Stimulated activated naive CD8-positive, alpha-beta T cell treated with anti-CD3 and anti-CD28 coated beads, Interleukin-15, Interleukin-2, amounts not matched to agents 100 ng/mL and 50 ng/mL, for 24 hours (primary cell): ENCODE data around the gene SIAH1.
"Not testable (repeated sequence)": the region's sequence is repeated elsewhere in the genome, so short reads cannot be mapped to it uniquely, and the experiment has no call there.

ENCODE experiments used
- H3K27ac Mint-ChIP-seq: one replicate; pipeline ENCODE4 v1.8.0; 2021; ENCODE audit warnings: mild to moderate bottlenecking, mixed read lengths
- H3K27me3 Mint-ChIP-seq: one replicate; pipeline ENCODE4 v1.8.0; 2021; ENCODE audit warnings: mixed read lengths
- H3K36me3 Mint-ChIP-seq: one replicate; pipeline ENCODE4 v1.8.0; 2021; ENCODE audit warnings: low read depth, mixed read lengths
- H3K4me1 Mint-ChIP-seq: one replicate; pipeline ENCODE4 v1.8.0; 2021; ENCODE audit warnings: low read depth, mixed read lengths
- H3K4me3 Mint-ChIP-seq: one replicate; pipeline ENCODE4 v1.8.0; 2021; ENCODE audit warnings: mild to moderate bottlenecking, mixed read lengths
- H3K9me3 Mint-ChIP-seq: one replicate; pipeline ENCODE4 v1.8.0; 2021; ENCODE audit warnings: mixed read lengths

SIAH1 gene

DNA sequence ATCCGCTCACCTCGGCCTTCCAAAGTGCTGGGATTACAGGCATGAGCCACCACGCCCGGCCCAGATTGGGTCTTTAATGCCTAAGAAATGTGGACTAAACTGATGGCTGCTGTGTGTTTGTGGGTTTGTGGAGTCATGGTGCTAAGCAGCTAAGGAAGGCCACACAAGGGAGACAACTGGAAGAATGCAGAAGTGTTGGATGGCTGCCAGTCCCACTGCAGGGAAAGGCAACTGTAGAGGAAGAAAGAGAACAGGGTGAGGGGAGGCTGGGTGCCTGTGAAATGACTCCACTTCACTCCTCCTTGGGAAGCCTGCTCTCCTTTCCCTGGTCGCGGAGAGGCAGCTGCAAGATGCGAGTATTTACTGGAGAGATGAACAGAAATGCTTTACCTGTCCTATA, 23.5 kb upstream of the SIAH1 start:
- H3K36me3 Mint-ChIP-seq, result no peaks in the 10 kb centered on the region
- H3K4me1 Mint-ChIP-seq, result peaks cover 6% of the 10 kb centered on the region
- H3K4me3 Mint-ChIP-seq, result no peak overlapping the region

DNA sequence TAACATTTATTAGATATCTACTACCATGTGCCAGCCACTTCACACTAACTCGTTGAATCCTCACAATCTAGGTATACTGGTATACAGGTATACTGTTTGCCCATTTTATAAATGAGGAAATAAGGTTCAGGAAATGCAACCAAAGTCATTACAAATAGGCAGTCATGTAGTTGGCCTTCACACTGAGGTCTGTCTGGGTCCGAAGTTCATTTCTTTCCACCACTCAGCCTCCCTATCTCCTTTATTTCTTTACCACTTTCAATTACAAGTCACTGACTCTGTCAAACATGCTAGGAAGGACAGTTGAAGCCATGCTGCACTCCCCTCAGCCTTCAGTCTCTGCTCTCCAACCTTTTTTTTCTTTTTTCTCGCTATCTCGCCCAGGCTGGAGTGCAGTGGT, 20.7 kb upstream of the SIAH1 start:
- no peaks in the 10 kb centered on the region for H3K4me1 Mint-ChIP-seq
- H3K36me3 Mint-ChIP-seq, result no peaks in the 10 kb centered on the region
- no peaks in the 10 kb centered on the region for H3K9me3 Mint-ChIP-seq
- no peak overlapping the region for H3K27ac Mint-ChIP-seq
- H3K27me3 Mint-ChIP-seq, result no peaks in the 10 kb centered on the region
- no peak overlapping the region for H3K4me3 Mint-ChIP-seq

More for the DNA sequence above, 23.5 kb upstream of the SIAH1 start:
- Mint-ChIP-seq H3K27ac (no peak overlapping the region), H3K9me3 (no peaks in the 10 kb centered on the region), H3K27me3 (no peaks in the 10 kb centered on the region)

GRCh38 chr16:48405153-48405552, 19.9 kb upstream of the SIAH1 start:
- H3K27me3 Mint-ChIP-seq, result no peaks in the 10 kb centered on the region
- no peaks in the 10 kb centered on the region for H3K9me3 Mint-ChIP-seq
- no peak overlapping the region for H3K27ac Mint-ChIP-seq
- no peaks in the 10 kb centered on the region for H3K4me1 Mint-ChIP-seq
- no peaks in the 10 kb centered on the region for H3K36me3 Mint-ChIP-seq
- H3K4me3 Mint-ChIP-seq, result no peak overlapping the region

GRCh38 chr16:48402547-48402946, 17.3 kb upstream of the SIAH1 start:
- H3K9me3 Mint-ChIP-seq, H3K4me1 Mint-ChIP-seq, H3K27ac Mint-ChIP-seq, H3K27me3 Mint-ChIP-seq, H3K4me3 Mint-ChIP-seq, H3K36me3 Mint-ChIP-seq: not testable (repeated sequence)

GRCh38 chr16:48395375-48395774, 10.2 kb upstream of the SIAH1 start:
- no peaks in the 10 kb centered on the region for H3K9me3 Mint-ChIP-seq
- no peak overlapping the region for H3K27ac Mint-ChIP-seq
- no peaks in the 10 kb centered on the region for H3K4me1 Mint-ChIP-seq
- H3K27me3 Mint-ChIP-seq, result no peaks in the 10 kb centered on the region
- no peaks in the 10 kb centered on the region for H3K36me3 Mint-ChIP-seq
- no peak overlapping the region for H3K4me3 Mint-ChIP-seq

GRCh38 chr16:48394355-48394703, 9.1 kb upstream of the SIAH1 start:
- H3K9me3 Mint-ChIP-seq, result no peaks in the 10 kb centered on the region
- no peaks in the 10 kb centered on the region for H3K4me1 Mint-ChIP-seq
- no peaks in the 10 kb centered on the region for H3K27me3 Mint-ChIP-seq
- no peak overlapping the region for H3K4me3 Mint-ChIP-seq
- no peaks in the 10 kb centered on the region for H3K36me3 Mint-ChIP-seq
- H3K27ac Mint-ChIP-seq, result peak overlapping the region; percentile 7

DNA sequence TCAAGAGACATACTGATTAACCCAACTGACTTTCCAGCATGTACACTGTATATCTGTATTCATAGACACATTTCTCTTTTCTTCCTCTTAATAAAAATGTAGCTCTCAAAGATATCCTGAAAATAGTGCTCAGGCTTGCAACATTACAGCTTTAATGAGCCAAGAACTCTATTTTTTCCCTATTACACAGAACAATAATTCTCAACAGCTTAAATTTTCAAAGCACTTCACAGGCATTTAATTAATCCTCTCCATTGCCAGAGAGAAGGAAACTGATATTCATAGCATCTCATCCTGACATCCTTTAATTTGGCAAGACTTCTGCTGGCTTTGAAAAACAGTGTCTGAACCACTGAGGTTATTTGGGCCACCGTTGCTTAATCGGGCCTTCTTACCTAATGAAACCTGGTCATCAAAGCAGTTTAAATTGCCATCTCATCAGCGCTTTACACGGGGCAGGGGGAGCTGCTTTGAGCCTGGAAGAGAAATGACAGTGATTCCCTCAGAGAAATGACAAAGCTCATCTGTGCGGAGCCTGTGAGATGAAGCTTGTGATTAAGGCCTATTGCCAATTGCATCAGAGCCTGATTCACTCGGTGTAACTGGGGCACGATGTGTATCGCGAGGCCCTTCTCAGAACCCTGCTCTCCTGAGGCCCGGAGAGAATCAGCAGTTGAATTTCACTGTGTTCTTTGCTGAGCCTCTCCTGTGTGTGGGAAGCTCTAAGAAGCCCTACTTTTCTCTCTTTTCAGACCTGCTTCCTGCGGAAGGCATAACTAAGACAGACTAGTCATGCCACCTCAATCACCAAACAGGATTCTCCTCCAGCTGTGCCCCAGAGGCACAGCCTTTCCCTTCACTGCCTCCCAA, 8.5 kb upstream of the SIAH1 start:
- Mint-ChIP-seq H3K9me3 (no peaks in the 10 kb centered on the region), H3K4me1 (no peaks in the 10 kb centered on the region), H3K27ac (no peak overlapping the region), H3K27me3 (no peaks in the 10 kb centered on the region), H3K36me3 (no peaks in the 10 kb centered on the region), H3K4me3 (no peak overlapping the region)

- H3K4me3 Mint-ChIP-seq, result no peak overlapping the region
- H3K27ac Mint-ChIP-seq, result no peak overlapping the region
- no peaks in the 10 kb centered on the region for H3K4me1 Mint-ChIP-seq
- H3K9me3 Mint-ChIP-seq, result no peaks in the 10 kb centered on the region
- H3K36me3 Mint-ChIP-seq, result no peaks in the 10 kb centered on the region
- H3K27me3 Mint-ChIP-seq, result no peaks in the 10 kb centered on the region
Measured at GRCh38 chr16:48392407-48392806, 7.2 kb upstream of the SIAH1 start.

DNA sequence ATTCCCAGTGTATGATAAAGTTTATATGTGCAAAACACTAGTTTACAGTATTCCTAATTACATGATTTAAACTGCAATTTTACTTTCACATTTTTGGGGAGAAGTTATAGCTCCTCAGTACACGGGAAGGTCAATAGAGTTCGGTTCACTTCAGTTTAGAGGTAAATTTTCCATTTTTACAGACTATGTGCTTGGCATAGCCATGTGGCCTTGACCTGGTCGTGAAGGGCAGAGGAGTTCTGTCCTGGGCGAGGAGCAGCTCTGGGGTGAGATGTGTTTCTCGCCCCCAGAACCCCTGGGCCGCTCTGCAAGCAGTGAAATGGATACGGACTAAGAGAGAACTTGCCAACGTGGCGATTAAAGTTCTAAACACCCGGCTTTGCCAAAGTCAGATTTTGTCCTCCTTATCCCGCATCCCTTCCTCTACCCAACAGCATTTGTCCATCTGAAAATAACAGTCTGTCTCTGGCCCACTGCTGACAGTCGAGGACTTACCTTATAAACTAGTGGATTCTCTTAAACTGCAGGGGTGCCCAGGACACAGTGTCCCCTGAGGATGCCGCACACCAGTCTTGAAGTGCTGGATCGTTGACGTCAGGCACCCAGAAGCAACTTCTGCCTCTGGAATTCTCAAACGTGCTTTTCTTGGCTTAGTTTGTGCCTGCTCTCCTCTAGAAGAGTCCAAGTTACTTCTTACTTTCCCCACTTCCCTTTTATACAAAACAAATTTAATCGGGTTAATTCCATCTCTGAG, 1.5 kb upstream of the SIAH1 start:
- Mint-ChIP-seq H3K4me3 (no peak overlapping the region), H3K9me3 (no peaks in the 10 kb centered on the region), H3K27me3 (no peaks in the 10 kb centered on the region), H3K4me1 (peaks cover 19% of the 10 kb centered on the region), H3K27ac (no peak overlapping the region), H3K36me3 (peaks cover 7% of the 10 kb centered on the region)

- Mint-ChIP-seq H3K4me1 (peaks cover 34% of the 10 kb centered on the region), H3K9me3 (no peaks in the 10 kb centered on the region), H3K27ac (peak overlapping the region; percentile 91), H3K27me3 (no peaks in the 10 kb centered on the region), H3K36me3 (peaks cover 13% of the 10 kb centered on the region), H3K4me3 (peak overlapping the region; percentile 99)
Measured at GRCh38 chr16:48384520-48385252, 527 bp downstream of the SIAH1 start.

DNA sequence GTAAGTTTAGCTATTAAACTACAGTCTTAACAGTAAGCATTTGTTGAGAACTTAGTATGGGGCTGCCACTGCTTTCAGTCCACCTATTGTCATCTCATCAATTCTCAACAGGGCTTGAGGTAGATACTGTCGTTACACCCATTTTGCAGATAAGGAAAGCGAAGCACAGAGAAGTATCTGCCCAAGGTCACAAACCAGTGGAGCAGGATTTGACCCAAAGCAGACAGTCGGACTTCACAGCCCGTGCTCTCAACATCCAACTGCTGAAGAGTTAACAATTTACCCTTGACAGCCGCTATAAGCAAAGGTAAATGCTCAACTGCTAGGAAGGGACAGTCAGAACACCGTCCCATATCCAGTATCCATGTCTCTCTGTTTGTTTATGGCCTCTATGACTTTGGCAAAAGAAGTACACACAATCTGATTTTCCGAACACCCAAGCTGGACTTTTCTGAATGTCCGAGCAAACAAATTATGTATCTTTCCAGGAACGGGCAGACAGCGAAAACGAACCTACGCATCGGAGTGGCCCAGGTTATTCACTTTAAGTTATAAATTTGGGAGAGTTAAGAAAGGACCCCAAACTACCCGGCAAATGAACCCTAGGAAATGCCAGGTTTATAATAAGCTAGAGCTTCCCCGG, 1.2 kb downstream of the SIAH1 start:
- Mint-ChIP-seq H3K9me3 (no peaks in the 10 kb centered on the region), H3K27me3 (no peaks in the 10 kb centered on the region), H3K4me1 (peaks cover 41% of the 10 kb centered on the region), H3K36me3 (peaks cover 13% of the 10 kb centered on the region), H3K4me3 (peak overlapping the region; percentile 99), H3K27ac (peak overlapping the region; percentile 91)

GRCh38 chr16:48383009-48383876, 2.0 kb downstream of the SIAH1 start:
- peaks cover 13% of the 10 kb centered on the region for H3K36me3 Mint-ChIP-seq
- peak overlapping the region; percentile 99 for H3K4me3 Mint-ChIP-seq
- H3K27ac Mint-ChIP-seq, result peak overlapping the region; percentile 91
- H3K4me1 Mint-ChIP-seq, result peaks cover 49% of the 10 kb centered on the region
- no peaks in the 10 kb centered on the region for H3K9me3 Mint-ChIP-seq
- no peaks in the 10 kb centered on the region for H3K27me3 Mint-ChIP-seq

- Mint-ChIP-seq H3K27me3 (no peaks in the 10 kb centered on the region), H3K4me3 (peak overlapping the region; percentile 31), H3K27ac (no peak overlapping the region), H3K4me1 (peaks cover 57% of the 10 kb centered on the region), H3K9me3 (no peaks in the 10 kb centered on the region), H3K36me3 (peaks cover 13% of the 10 kb centered on the region)
Measured at GRCh38 chr16:48382131-48382530, 3.1 kb downstream of the SIAH1 start.

DNA sequence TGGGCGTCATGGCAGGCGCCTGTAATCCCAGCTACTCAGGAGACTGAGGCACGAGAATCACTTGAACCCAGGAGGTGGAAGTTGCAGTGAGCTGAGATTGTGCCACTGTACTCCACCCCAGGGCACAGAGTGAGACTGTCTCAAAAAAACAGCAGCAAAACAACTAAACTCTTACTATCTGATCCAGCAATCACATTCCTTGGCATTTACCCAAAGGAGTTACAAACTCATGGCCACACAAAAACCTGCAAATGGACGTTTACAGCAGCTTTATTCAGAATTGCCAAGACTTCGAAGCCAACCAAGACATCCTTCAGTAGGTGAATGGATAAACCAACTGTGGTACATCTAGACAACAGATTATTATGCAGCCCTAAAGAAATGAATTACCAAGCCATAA, 4.0 kb downstream of the SIAH1 start:
- no peak overlapping the region for H3K27ac Mint-ChIP-seq
- H3K4me1 Mint-ChIP-seq, result peaks cover 64% of the 10 kb centered on the region
- peaks cover 13% of the 10 kb centered on the region for H3K36me3 Mint-ChIP-seq
- no peaks in the 10 kb centered on the region for H3K27me3 Mint-ChIP-seq
- H3K9me3 Mint-ChIP-seq, result no peaks in the 10 kb centered on the region
- H3K4me3 Mint-ChIP-seq, result no peak overlapping the region
